ENCODE data around the gene OR10A3.

- TF ChIP-seq CTCF (IDR thresholded peaks at IDR 0.05 in 8 of 11, conservative IDR thresholded peaks at IDR 0.05 in 3 of 11) (no peak), POLR2A (IDR thresholded peaks at IDR 0.05) (no peak)
Measured at GRCh38 chr11:7890417-7891172, 50.9 kb downstream of the OR10A3 start.
